HepG2 (cell line): Measurements from ENCODE around the gene MAJIN. TPM values are rescaled to one million over a fixed set of nuclear protein-coding genes. Genes with fewer than 3 reads are reported as not detected.

ENCODE experiments used
- AFF4 ChIP-seq: sonication (generic); formaldehyde crosslinking; IDR thresholded peaks from 2 replicates; pipeline ENCODE4 v1.4.0; 2020; ENCODE audit warnings: missing genetic modification reagents
- CBFB ChIP-seq: sonication (generic); formaldehyde crosslinking; IDR thresholded peaks from 2 replicates; pipeline ENCODE4 v1.4.0; 2020; ENCODE audit warnings: missing genetic modification reagents
- GATAD1 ChIP-seq: IDR thresholded peaks from 2 replicates; pipeline ENCODE4 v1.6.1; 2016; ENCODE audit warnings: missing genetic modification reagents, missing compliant biosample characterization
- PRPF4 ChIP-seq: fragments of 200-400 bp; formaldehyde crosslinking; IDR thresholded peaks from 2 replicates; pipeline ENCODE4 v1.6.1; 2016; ENCODE audit warnings: low read length, low read depth; ENCODE audit not compliant: poor library complexity, severe bottlenecking
- SIN3A ChIP-seq: IDR thresholded peaks from 2 replicates; pipeline ENCODE4 v1.6.1; 2011; ENCODE audit warnings: low read depth, mild to moderate bottlenecking, control low read depth, low read length, borderline replicate concordance
- TIGD3 ChIP-seq: sonication (generic); formaldehyde crosslinking; IDR thresholded peaks from 2 replicates; pipeline ENCODE4 v1.5.1; 2020; ENCODE audit warnings: mild to moderate bottlenecking, missing genetic modification reagents, borderline replicate concordance
- TOE1 ChIP-seq: sonication (generic); formaldehyde crosslinking; IDR thresholded peaks from 2 replicates; pipeline ENCODE4 v1.4.0; 2020; ENCODE audit warnings: mild to moderate bottlenecking, missing genetic modification reagents
- ZBTB7A ChIP-seq: sonication (generic); formaldehyde crosslinking; IDR thresholded peaks from 2 replicates; pipeline ENCODE4 v1.8.0; 2022; ENCODE audit warnings: mild to moderate bottlenecking, missing genetic modification reagents
- ZFP91 ChIP-seq: sonication (generic); formaldehyde crosslinking; IDR thresholded peaks from 2 replicates; pipeline ENCODE4 v1.9.0; 2022; ENCODE audit warnings: missing genetic modification reagents, mild to moderate bottlenecking, borderline replicate concordance
- ZNF101 ChIP-seq: sonication (generic); formaldehyde crosslinking; IDR thresholded peaks from 2 replicates; pipeline ENCODE4 v1.4.0; 2020; ENCODE audit warnings: mild to moderate bottlenecking, low read depth, missing genetic modification reagents, borderline replicate concordance
- ZNF30 ChIP-seq: sonication (generic); formaldehyde crosslinking; IDR thresholded peaks from 2 replicates; pipeline ENCODE4 v1.5.0; 2020; ENCODE audit warnings: mild to moderate bottlenecking, missing genetic modification reagents
- ZNF432 ChIP-seq: sonication (generic); formaldehyde crosslinking; IDR thresholded peaks from 2 replicates; pipeline ENCODE4 v1.5.0; 2020; ENCODE audit warnings: missing genetic modification reagents, mild to moderate bottlenecking, borderline replicate concordance
- ZNF503 ChIP-seq: sonication (generic); formaldehyde crosslinking; IDR thresholded peaks from 2 replicates; pipeline ENCODE4 v1.4.0; 2020; ENCODE audit warnings: missing genetic modification reagents
- ZNF607 ChIP-seq: sonication (generic); formaldehyde crosslinking; IDR thresholded peaks from 2 replicates; pipeline ENCODE4 v1.5.1; 2020; ENCODE audit warnings: missing genetic modification reagents, mild to moderate bottlenecking, borderline replicate concordance
- ZNF749 ChIP-seq: sonication (generic); formaldehyde crosslinking; IDR thresholded peaks from 2 replicates; pipeline ENCODE4 v1.8.0; 2022; ENCODE audit warnings: mild to moderate bottlenecking, missing genetic modification reagents, moderate library complexity, borderline replicate concordance
- ZNF766 ChIP-seq: sonication (generic); formaldehyde crosslinking; IDR thresholded peaks from 2 replicates; pipeline ENCODE4 v1.5.0; 2020; ENCODE audit warnings: missing genetic modification reagents, borderline replicate concordance
- polyA plus RNA-seq, 8 experiments: library from polyadenylated mRNA; depleted of rRNA in 3 of 8; stranded (reverse) in 7 of 8; unstranded in 1 of 8; fragments of >200 nt; fragmentation: Illumina TruSeq in 4 of 8; extraction: Trizol in 4 of 8; gene quantifications; 2 replicates each; pipeline versions ENCODE4 v1.2.1 to v1.2.3, GENCODE V29; 2011 to 2016; ENCODE audit warnings: low read depth in 4 of 8, missing spikeins in 1 of 8, mixed read lengths in 1 of 8; ENCODE audit not compliant: insufficient read depth in 1 of 8
- total RNA-seq, 5 experiments: library from RNA; depleted of rRNA; stranded (reverse); fragments of >200 nt; fragmentation: Illumina TruSeq; extraction: Trizol; gene quantifications; 2 replicates each; pipeline ENCODE4 v1.2.3, GENCODE V29; 2016; ENCODE audit warnings: low read depth in 1 of 5

Gene MAJIN
- total and polyA plus RNA-seq, 2 of the 13 experiments (the other 11 are each of a cell fraction or from before 2014, with no cell fraction given) = not detected

- TF ChIP-seq ZNF766 (CRISPR knock-in tag) (peak; percentile 78; the same call in 1 of the 2 replicates), ZNF749 (CRISPR knock-in tag) (no peak), ZNF432 (CRISPR knock-in tag) (0 out of 2 replicates have a peak, but pooled peaks have one; percentile 61), TIGD3 (CRISPR knock-in tag) (no peak), TOE1 (CRISPR knock-in tag) (peak; percentile 10; the same call in 1 of the 2 replicates), PRPF4 (no peak), ZNF30 (CRISPR knock-in tag) (no peak), CBFB (0 out of 2 replicates have a peak, but pooled peaks have one; percentile 10), ZNF503 (CRISPR knock-in tag) (peak; percentile 59; the same call in 1 of the 2 replicates), ZFP91 (peak; percentile 92; the same call in 1 of the 2 replicates), ZNF607 (CRISPR knock-in tag) (0 out of 2 replicates have a peak, but pooled peaks have one; percentile 8), ZBTB7A (CRISPR knock-in tag) (peak; percentile 77), AFF4 (CRISPR knock-in tag) (no peak), SIN3A (no peak; the same call in 1 of the 2 replicates), ZNF101 (CRISPR knock-in tag) (peak; percentile 69; the same call in 1 of the 2 replicates), GATAD1 (CRISPR knock-in tag) (peak; percentile 81)
Observed at GRCh38 chr11:65013888-65014725, 42.2 kb upstream of the MAJIN start, which contains the start of gene ARL2 (continued).
